GM21723 (cell line): ENCODE measurements around the gene SFTPB.
"Not testable (repeated sequence)": the region's sequence is repeated elsewhere in the genome, so short reads cannot be mapped to it uniquely, and the experiment has no call there.

Experiments used
- ATAC-seq: cut with Tn5 transposase; IDR thresholded peaks from one replicate; pipeline ENCODE4 v1.9.1; 2021; ENCODE audit warnings: mild to moderate bottlenecking, moderate library complexity; ENCODE audit not compliant: unreplicated experiment

The SFTPB gene

DNA sequence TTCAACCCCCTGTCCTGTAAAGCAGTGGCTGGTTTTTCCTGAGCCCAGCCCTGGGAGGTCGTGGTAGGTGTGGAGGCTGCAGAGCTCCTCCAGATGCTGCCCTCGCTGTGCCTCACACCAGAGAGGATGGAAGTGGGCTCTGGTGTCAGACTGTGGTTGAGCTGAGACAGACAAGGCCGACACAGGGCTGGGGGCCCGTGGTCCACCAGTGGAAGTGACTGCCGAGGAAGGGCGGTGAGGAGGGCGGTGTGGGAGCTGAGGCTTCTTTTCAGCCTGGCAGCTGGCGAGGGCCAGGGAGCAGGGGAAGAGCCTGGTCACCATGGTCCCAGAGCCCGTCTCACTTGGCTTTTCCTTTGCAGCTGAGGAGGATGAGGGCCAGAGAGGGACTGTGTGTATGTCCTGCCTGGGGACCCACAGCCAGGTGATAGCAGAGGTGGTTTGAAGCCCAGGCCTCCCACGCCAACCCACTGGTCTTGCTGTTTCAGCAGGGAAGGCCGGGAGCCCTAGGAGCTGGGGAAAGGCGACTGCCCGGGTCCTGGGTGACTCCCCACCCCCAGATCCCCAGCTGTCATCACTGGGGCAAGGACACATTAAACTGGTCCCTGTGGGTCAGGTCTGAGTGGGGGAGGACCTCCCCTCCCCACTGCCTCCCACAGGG, 8.5 kb downstream of the SFTPB start:
- no peak for ATAC-seq

GRCh38 chr2:85657399-85657798, 10.6 kb downstream of the SFTPB start:
- not testable (repeated sequence) for ATAC-seq

- no peak for ATAC-seq
These were observed 11.5 kb downstream of the SFTPB start for GRCh38 chr2:85656468-85656867.

GRCh38 chr2:85655961-85656417, 12.0 kb downstream of the SFTPB start:
- no peak for ATAC-seq

- ATAC-seq, result no peak
These were observed 14.0 kb downstream of the SFTPB start for GRCh38 chr2:85653996-85654395.

DNA sequence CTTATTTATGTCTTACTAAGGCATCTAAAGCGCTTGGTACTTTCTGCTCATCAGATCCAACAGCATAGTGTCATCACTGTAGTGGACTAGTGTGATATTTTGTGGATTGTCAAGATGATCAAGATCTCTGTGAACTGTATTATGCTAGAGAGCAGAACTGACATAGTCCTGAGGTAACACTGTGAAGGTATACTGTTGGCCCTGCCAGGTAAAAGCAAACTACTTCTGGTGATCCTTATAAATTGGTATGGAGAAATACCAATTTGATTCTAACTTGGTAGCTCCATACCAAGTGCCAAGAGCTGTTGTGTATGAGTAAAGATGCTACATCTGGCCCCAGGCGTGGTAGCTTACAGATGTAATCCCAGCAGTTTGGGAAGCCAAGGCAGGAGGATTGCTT, 15.9 kb downstream of the SFTPB start:
- no peak for ATAC-seq

DNA sequence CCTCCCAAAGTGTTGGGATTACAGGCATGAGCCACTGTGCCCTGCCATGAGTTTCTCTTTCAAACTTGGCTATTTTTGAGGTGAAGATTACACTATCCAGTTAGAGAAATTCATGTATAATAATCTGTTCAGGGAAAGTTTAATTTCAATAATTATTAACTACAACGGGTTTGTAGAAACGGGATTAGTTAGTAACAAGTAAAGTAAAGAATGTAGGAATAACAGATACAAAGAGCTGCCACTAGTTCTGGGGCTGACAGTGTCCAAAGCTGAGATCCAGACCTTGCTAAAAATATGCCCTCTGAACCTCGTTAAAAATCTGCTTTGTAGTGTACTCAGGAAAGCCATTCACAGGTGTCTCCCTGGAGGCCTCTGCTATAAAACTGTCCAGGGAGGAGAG, 16.9 kb downstream of the SFTPB start:
- no peak for ATAC-seq

- ATAC-seq, result no peak
These were observed 17.5 kb downstream of the SFTPB start for GRCh38 chr2:85650456-85650855.

- no peak for ATAC-seq
These were observed 18.5 kb downstream of the SFTPB start for GRCh38 chr2:85649201-85650190.

DNA sequence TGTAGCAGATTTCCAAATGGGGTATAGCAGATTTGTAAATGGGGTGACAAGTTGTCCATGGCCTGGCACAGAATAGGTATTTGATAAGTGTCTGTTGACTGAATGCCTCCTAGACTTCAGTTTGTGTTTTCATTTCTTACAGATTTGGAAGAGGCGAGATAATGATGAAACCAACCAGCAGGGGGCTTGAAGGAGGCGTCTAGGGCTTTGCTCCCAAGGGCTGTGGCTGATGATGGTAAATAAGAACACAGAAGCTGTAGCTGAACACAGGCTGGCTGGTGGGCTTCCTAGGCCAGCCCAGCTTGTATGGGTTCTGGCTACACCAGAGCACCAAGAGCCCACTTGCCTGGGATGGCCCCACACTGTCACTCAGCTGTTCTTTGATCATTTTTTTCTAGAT, 19.4 kb downstream of the SFTPB start:
- no peak for ATAC-seq

DNA sequence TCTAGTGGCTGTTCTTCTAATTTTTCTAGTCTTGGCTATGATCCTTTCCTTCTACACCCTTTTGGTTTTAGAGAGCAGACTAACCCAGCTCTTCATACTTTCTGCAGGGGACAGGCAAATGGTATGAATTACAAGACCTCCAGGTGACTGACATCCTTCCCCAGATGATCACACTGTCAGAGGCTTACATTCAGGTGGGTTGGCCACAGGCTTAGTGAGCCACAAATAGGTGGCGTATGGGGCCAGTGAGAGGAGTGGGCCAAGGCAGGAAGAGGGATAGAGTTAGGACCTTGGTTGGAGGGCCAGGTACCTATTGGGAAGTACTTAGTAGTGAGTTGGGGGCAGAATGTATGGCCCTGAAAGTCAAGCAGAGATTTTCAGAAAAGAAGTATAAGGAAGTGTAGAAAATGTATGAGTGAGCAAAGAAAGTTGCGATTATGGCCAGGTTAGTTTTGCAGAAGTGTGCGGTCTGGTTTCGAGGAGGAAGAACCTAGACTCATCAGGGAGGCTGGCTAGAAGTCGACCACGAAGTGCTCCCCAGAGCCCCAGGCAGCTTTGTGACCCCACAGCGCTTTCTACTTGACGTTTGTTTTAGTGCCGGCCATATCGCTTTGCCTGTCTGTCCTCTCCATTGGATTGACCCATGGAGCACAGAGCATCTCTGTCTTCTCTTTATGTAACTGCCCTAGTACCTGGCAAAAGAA, 20.0 kb downstream of the SFTPB start:
- ATAC-seq, result no peak

GRCh38 chr2:85646166-85646565, 21.8 kb downstream of the SFTPB start:
- no peak for ATAC-seq

- no peak for ATAC-seq
These were observed 23.1 kb downstream of the SFTPB start for GRCh38 chr2:85644909-85645308.

DNA sequence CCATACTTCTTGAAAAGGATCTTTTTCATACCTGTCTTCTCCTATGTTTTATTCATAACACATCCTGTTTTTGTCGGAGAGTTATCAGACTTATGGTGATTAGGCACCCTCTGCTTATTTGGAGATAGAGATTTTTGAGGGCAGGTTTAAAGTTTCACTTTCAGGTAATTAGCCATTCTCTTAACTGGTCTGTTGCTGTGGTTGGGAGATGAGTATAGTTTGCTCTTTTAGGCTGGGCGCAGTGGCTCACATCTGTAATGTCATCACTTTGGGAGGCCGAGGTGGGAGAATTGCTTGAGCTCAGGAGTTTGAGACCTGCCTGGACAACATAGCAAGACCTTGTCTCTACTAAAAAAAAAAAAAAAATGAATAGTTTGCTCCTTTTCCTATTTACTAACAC, 25.3 kb downstream of the SFTPB start:
- ATAC-seq, result no peak

DNA sequence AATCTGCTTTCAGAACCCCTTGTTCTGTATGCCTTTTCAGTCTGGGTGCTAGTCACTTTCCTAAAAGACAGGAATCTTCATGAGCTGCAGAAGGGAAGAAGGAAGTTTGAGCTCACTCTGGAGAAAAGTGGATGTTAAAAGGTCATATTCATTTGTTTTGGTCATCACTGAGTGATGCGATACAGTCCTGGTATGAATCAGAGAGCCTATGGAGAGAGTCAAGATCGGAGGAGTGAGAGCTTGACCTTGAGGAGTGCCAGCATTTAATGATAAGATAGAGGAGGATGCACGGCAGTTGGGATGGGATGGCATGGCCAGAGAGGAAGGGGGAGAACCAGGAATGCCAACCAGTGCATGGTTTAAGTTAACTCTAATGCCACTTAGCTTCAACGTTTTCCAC, 32.4 kb downstream of the SFTPB start:
- ATAC-seq, result no peak

DNA sequence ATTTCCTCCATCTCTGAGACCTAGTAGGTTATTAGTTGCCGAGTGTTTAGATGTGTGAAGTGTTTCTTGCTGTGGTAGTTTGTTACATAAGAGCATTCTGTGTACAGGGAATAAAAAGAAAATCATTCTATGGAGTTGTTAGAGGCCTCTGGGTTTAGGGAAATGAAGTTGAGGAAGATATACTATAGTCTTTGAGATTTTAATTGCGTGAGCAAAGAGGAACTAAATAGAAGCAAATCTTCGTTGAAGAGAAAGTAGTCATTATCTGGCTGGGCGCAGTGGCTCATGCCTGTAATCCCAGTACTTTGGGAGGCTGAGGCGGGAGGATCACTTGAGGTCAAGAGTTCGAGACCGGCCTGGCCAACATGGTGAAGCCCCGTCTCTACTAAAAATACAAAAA, 33.0 kb downstream of the SFTPB start:
- ATAC-seq, result no peak

DNA sequence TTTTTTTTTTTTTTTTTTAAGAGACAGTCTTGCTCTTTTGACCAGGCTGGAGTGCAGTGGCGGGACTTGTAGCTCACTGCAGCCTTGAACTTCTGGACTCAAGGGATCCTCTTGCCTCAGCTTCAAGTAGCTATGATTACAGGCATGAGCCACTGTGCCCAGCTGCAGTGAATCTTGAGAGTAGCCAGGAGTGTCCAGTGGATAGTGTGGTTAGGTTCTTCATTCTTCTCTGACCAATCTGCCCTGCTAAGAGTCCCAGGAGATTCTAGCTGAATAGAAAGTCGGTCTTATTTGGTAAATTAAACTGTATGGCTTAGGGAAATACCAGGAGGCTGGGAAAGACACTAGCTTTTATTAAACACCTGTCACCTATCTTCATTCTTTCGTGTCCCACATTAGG, 36.7 kb downstream of the SFTPB start:
- ATAC-seq, result no peak

- no peak for ATAC-seq
These were observed 39.3 kb downstream of the SFTPB start for GRCh38 chr2:85628658-85629057.

GRCh38 chr2:85623991-85624390, 44.0 kb downstream of the SFTPB start:
- no peak for ATAC-seq

GRCh38 chr2:85621338-85621737, 46.7 kb downstream of the SFTPB start:
- no peak for ATAC-seq

GRCh38 chr2:85619617-85620016, 48.4 kb downstream of the SFTPB start:
- ATAC-seq, result no peak
